ENCODE results near the gene EXOC2. TPM values are rescaled to one million over a fixed set of nuclear protein-coding genes. Genes with fewer than 3 reads are reported as not detected.

Gene EXOC2
- total RNA-seq, 1 experiment from 2014 or later = 24.5 TPM

DNA sequence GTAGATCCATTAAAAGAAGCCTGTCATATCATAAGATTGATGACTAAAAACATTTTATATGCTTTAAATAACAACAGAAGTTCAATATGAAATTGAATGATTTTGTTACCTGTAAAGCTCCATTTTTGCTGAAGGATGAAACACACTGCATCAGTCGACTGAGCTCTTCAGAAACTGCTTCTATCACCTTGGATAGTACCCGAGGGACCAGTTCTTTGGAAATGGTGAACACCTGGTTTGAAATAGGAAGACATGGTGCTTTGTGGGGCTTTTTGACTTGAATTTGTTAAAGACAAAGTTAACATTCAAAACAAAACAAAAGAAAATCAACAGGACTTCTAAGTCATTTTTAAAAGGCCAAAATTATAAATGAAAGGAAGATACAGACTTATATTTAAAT is 195.7 kb downstream of the EXOC2 start (continued):
- TF ChIP-seq ZNF274 (IDR thresholded peaks at IDR 0.05; ENCODE audit: low read depth, low read length) = no peak
- no peak for TF ChIP-seq POLR2AphosphoS5 (IDR thresholded peaks at IDR 0.05; ENCODE audit: low read depth, low read length)
- no peak for TF ChIP-seq ELF1 (IDR thresholded peaks at IDR 0.05; ENCODE audit: borderline replicate concordance, low read depth)
- no peak for TF ChIP-seq EGR1 (IDR thresholded peaks at IDR 0.05; ENCODE audit: low read depth)

DNA sequence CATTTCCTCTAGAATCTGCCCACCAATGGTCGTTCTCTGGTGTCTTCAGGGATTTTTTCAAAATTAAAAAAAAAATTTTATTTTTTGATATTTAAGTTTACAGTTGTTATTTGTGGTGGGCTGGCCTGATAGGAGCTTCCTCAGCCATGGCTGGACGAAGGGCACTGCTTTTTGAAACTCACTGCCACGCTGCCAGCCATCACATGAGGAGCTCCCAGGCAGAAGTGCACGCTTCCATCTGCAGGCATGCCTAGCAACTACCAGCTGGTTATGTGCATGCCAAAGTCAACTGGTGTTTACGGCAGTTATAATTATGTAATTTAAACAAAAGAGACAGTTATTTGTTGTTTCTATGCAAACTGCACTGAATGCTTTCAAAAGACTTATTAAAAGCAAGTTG is 196.3 kb downstream of the EXOC2 start:
- DNase-seq (ENCODE audit: low read depth, low spot score) (no peak), ATAC-seq (no peak)
- H3K9me3 ChIP-seq (ENCODE audit: control insufficient read depth in 1 of 2, insufficient read depth in 1 of 2, low read depth in 1 of 2, low read length in 2 of 2) = no peaks in the 10 kb centered on the region
- ChIA-PET RAD21 (ENCODE audit: low non-redundant PET in 1 of 2, low total read pairs in 2 of 2, uncharacterized antibody in 2 of 2, unreplicated experiment in 2 of 2) (no interaction called here), POLR2A (no interaction called here), CTCF (no interaction called here)
- no peaks in the 10 kb centered on the region for H3K79me2 ChIP-seq (ENCODE audit: insufficient read depth, low read length)
- H3K4me3 ChIP-seq (replicated peaks in 1 of 2; ENCODE audit: low read depth in 1 of 2, low read length in 2 of 2) = no peak overlapping the region
- H4K20me1 ChIP-seq (ENCODE audit: insufficient read depth) = no peaks in the 10 kb centered on the region
- intact Hi-C loops (cut with micrococcal nuclease) = no loop called here
- no peaks in the 10 kb centered on the region for H3K4me1 ChIP-seq (ENCODE audit: control insufficient read depth in 1 of 2, insufficient read depth in 2 of 2, low read length in 2 of 2)
- H2AFZ ChIP-seq (ENCODE audit: low read depth, low read length, poor library complexity, severe bottlenecking) = no peak overlapping the region
- no peak overlapping the region for H3K4me2 ChIP-seq (ENCODE audit: low read length)
- BruUV-seq (replicated peaks) = no TSS peak
- TF ChIP-seq REST (IDR thresholded peaks at IDR 0.05; ENCODE audit: low read depth) = no peak
- TF ChIP-seq SRF (IDR thresholded peaks at IDR 0.05; ENCODE audit: low read depth) = no peak
- TF ChIP-seq JUND (IDR thresholded peaks at IDR 0.05) = no peak
- no peak for TF ChIP-seq SIN3A (IDR thresholded peaks at IDR 0.05; ENCODE audit: low read depth)
- TF ChIP-seq, protein P1, sequence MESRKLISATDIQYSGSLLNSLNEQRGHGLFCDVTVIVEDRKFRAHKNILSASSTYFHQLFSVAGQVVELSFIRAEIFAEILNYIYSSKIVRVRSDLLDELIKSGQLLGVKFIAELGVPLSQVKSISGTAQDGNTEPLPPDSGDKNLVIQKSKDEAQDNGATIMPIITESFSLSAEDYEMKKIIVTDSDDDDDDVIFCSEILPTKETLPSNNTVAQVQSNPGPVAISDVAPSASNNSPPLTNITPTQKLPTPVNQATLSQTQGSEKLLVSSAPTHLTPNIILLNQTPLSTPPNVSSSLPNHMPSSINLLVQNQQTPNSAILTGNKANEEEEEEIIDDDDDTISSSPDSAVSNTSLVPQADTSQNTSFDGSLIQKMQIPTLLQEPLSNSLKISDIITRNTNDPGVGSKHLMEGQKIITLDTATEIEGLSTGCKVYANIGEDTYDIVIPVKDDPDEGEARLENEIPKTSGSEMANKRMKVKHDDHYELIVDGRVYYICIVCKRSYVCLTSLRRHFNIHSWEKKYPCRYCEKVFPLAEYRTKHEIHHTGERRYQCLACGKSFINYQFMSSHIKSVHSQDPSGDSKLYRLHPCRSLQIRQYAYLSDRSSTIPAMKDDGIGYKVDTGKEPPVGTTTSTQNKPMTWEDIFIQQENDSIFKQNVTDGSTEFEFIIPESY (IDR thresholded peaks at IDR 0.05; ENCODE audit: extremely low read depth, insufficient replicate concordance, low read length) = no peak
- no peak for TF ChIP-seq ZFX (IDR thresholded peaks at IDR 0.05)
- TF ChIP-seq ELF1 (IDR thresholded peaks at IDR 0.05; ENCODE audit: borderline replicate concordance, low read depth) = no peak
- no peak for TF ChIP-seq EGR1 (IDR thresholded peaks at IDR 0.05; ENCODE audit: low read depth)
- no peak for TF ChIP-seq ZNF274 (IDR thresholded peaks at IDR 0.05; ENCODE audit: low read depth, low read length)
- no peak for TF ChIP-seq CBX3 (IDR thresholded peaks at IDR 0.05; ENCODE audit: low read depth)
- no peak for TF ChIP-seq TCF7L2 (IDR thresholded peaks at IDR 0.05; ENCODE audit: borderline replicate concordance, extremely low read depth, insufficient read depth, insufficient read length)
- no peak for TF ChIP-seq POLR2A (IDR thresholded peaks at IDR 0.05; ENCODE audit: borderline replicate concordance, extremely low read depth, insufficient read depth, insufficient read length)
- no peak for TF ChIP-seq ATF3 (IDR thresholded peaks at IDR 0.05)
- no peak for TF ChIP-seq CEBPB (IDR thresholded peaks at IDR 0.05; ENCODE audit: low read depth)
- TF ChIP-seq POLR2AphosphoS5 (IDR thresholded peaks at IDR 0.05; ENCODE audit: low read depth, low read length) = no peak
- TF ChIP-seq MAX (IDR thresholded peaks at IDR 0.05) = no peak
- TF ChIP-seq FOSL1 (IDR thresholded peaks at IDR 0.05; ENCODE audit: low read depth) = no peak
- TF ChIP-seq EZH2 (IDR thresholded peaks at IDR 0.05) = no peak
- TF ChIP-seq YY1 (IDR thresholded peaks at IDR 0.05; ENCODE audit: extremely low read depth, insufficient replicate concordance, low read depth, low read length) = no peak
- no peak overlapping the region for H3K9ac ChIP-seq (ENCODE audit: low read length)
- no peaks in the 10 kb centered on the region for H3K9me2 ChIP-seq (ENCODE audit: insufficient read depth)
- 0 out of 4 replicates have a peak, but pooled peaks cover 0 to 5% of the 10 kb centered on the region in 2 experiments for H3K36me3 ChIP-seq (ENCODE audit: control insufficient read depth in 1 of 2, insufficient read depth in 2 of 2, low read length in 2 of 2)
- no peaks in the 10 kb centered on the region for H3K27me3 ChIP-seq (ENCODE audit: insufficient read depth, low read length)
- no peak overlapping the region for H3K27ac ChIP-seq (ENCODE audit: low read depth, low read length)

Data from HCT116 (cell line).